Neuronal stem cell (in vitro differentiated cells): ENCODE results near the gene NKD2.

Source experiments
- DNase-seq: peaks from one replicate; pipeline ENCODE4 v3.0.0-alpha.2; 2013; ENCODE audit warnings: low spot score
- H2AFZ ChIP-seq: one replicate; pipeline ENCODE4 v1.6.1; 2013; ENCODE audit warnings: mild to moderate bottlenecking, low read length, inconsistent platforms
- H2AK5ac ChIP-seq: 2 replicates; pipeline ENCODE4 v1.6.1; 2013; ENCODE audit warnings: low read depth, mild to moderate bottlenecking, inconsistent platforms, low read length, moderate library complexity, mixed read lengths
- H2BK120ac ChIP-seq: 2 replicates; pipeline ENCODE4 v1.6.1; 2013; ENCODE audit warnings: low read depth, mild to moderate bottlenecking, inconsistent platforms, low read length, moderate library complexity, mixed read lengths
- H2BK12ac ChIP-seq: one replicate; pipeline ENCODE4 v1.6.1; 2013; ENCODE audit warnings: low read length, inconsistent platforms
- H2BK15ac ChIP-seq: 2 replicates; pipeline ENCODE4 v1.6.1; 2013; ENCODE audit warnings: mild to moderate bottlenecking, low read length, inconsistent platforms, mixed read lengths
- H2BK5ac ChIP-seq: one replicate; pipeline ENCODE4 v1.6.1; 2013; ENCODE audit warnings: inconsistent platforms, mild to moderate bottlenecking, low read length, moderate library complexity
- H3K14ac ChIP-seq: one replicate; pipeline ENCODE4 v1.6.1; 2013; ENCODE audit warnings: low read length, inconsistent platforms
- H3K18ac ChIP-seq: 2 replicates; pipeline ENCODE4 v1.6.1; 2013; ENCODE audit warnings: low read length, inconsistent platforms
- H3K23ac ChIP-seq: 2 replicates; pipeline ENCODE4 v1.6.1; 2013; ENCODE audit warnings: low read depth, mild to moderate bottlenecking, mixed read lengths, low read length, inconsistent platforms; ENCODE audit not compliant: poor library complexity
- H3K27ac ChIP-seq: replicated peaks from 3 replicates; pipeline ENCODE4 v1.5.1; 2013; ENCODE audit warnings: low read length, inconsistent platforms
- H3K27me3 ChIP-seq, 3 experiments: 2 replicates each; pipeline ENCODE4 v1.6.1; 2013; ENCODE audit warnings: low read length in 3 of 3, mild to moderate bottlenecking in 2 of 3, inconsistent platforms in 1 of 3, low read depth in 1 of 3, mixed read lengths in 1 of 3, moderate library complexity in 1 of 3; ENCODE audit not compliant: control insufficient read depth in 3 of 3, insufficient read depth in 3 of 3
- H3K36me3 ChIP-seq, 2 donors: replicated peaks in 1 of 2; 2 replicates each; pipeline ENCODE4 v1.6.1; 2013; ENCODE audit warnings: low read length in 2 of 2; ENCODE audit not compliant: control insufficient read depth in 2 of 2, insufficient read depth in 2 of 2
- H3K4ac ChIP-seq: 2 replicates; pipeline ENCODE4 v1.6.1; 2013; ENCODE audit warnings: inconsistent platforms, mild to moderate bottlenecking, low read length, moderate library complexity
- H3K4me1 ChIP-seq, 2 donors: 1 replicate in 1 of 2; 2 replicates in 1 of 2; pipeline ENCODE4 v1.6.1; 2013; ENCODE audit warnings: low read length in 2 of 2, low read depth in 1 of 2; ENCODE audit not compliant: control insufficient read depth in 2 of 2, insufficient read depth in 1 of 2
- H3K4me2 ChIP-seq: one replicate; pipeline ENCODE4 v1.6.1; 2013; ENCODE audit warnings: mild to moderate bottlenecking, low read length, inconsistent platforms; ENCODE audit not compliant: insufficient read depth, poor library complexity, severe bottlenecking
- H3K4me3 ChIP-seq, 2 donors: 2 replicates each; pipeline ENCODE4 v1.5.1; 2013; ENCODE audit warnings: low read length in 2 of 2, mild to moderate bottlenecking in 2 of 2, inconsistent platforms in 1 of 2, moderate library complexity in 1 of 2
- H3K79me1 ChIP-seq: one replicate; pipeline ENCODE4 v1.6.1; 2013; ENCODE audit warnings: low read depth, mild to moderate bottlenecking, inconsistent platforms, low read length, moderate library complexity
- H3K9ac ChIP-seq: one replicate; pipeline ENCODE4 v1.6.1; 2013; ENCODE audit warnings: mild to moderate bottlenecking, low read depth, low read length, inconsistent platforms; ENCODE audit not compliant: poor library complexity
- H3K9me3 ChIP-seq, 2 donors: replicated peaks in 1 of 2; 2 replicates each; pipeline versions ENCODE3 to v1.6.1; 2013; ENCODE audit warnings: low read length in 2 of 2, mild to moderate bottlenecking in 2 of 2, inconsistent platforms in 1 of 2, low read depth in 1 of 2, mixed read lengths in 1 of 2, moderate library complexity in 1 of 2; ENCODE audit not compliant: control insufficient read depth in 2 of 2, insufficient read depth in 1 of 2
- H4K8ac ChIP-seq: one replicate; pipeline ENCODE4 v1.6.1; 2013; ENCODE audit warnings: low read depth, mild to moderate bottlenecking, inconsistent platforms, low read length, moderate library complexity
- H4K91ac ChIP-seq: one replicate; pipeline ENCODE4 v1.6.1; 2013; ENCODE audit warnings: low read length, low read depth, mild to moderate bottlenecking, inconsistent platforms; ENCODE audit not compliant: poor library complexity
- WGBS, 2 donors: extraction: QIAGEN DNeasy Blood & Tissue Kit; methylation state at CpG; one replicate each; pipeline ENCODE4 v1.1.7; 2013; ENCODE audit warnings: missing lambda C conversion rate in 2 of 2, mixed read lengths in 1 of 2; ENCODE audit not compliant: insufficient read length in 2 of 2, insufficient replicate concordance in 1 of 2; ENCODE audit errors: extremely low coverage in 2 of 2; 5-methylcytosine and 5-hydroxymethylcytosine counted together

The NKD2 gene

GRCh38 chr5:961002-961710, 47.4 kb upstream of the NKD2 start:
- no peaks in the 10 kb centered on the region for H3K79me1 ChIP-seq
- no CpG with 5 or more reads among the region's 27 CpGs for WGBS, 2 donors
- no peak overlapping the region for H3K27ac ChIP-seq

GRCh38 chr5:961711-962240, 46.8 kb upstream of the NKD2 start:
- Histone ChIP-seq H4K8ac (peak overlapping the region; percentile 25), H2AFZ (no peak overlapping the region), H4K91ac (no peak overlapping the region), H3K9ac (no peak overlapping the region), H3K36me3 (no peaks in the 10 kb centered on the region), H2BK120ac (peak overlapping the region; percentile 43), H2BK5ac (no peak overlapping the region), H3K27me3 (no peaks in the 10 kb centered on the region), H3K4me2 (no peak overlapping the region), H3K79me1 (no peaks in the 10 kb centered on the region), H2AK5ac (peak overlapping the region; percentile 64), H3K9me3 (no peaks in the 10 kb centered on the region), H3K23ac (peak overlapping the region; percentile 82), H3K4ac (no peak overlapping the region), H3K4me1 (peaks cover 4 to 15% of the 10 kb centered on the region in 2 donors), H3K18ac (peak overlapping the region; percentile 18), H3K4me3 (no peak overlapping the region), H3K14ac (peak overlapping the region; percentile 99), H3K27ac (no peak overlapping the region), H2BK12ac (no peak overlapping the region), H2BK15ac (peak overlapping the region; percentile 90)
- DNase-seq = no peak
- WGBS, 2 donors = no CpG with 5 or more reads among the region's 24 CpGs

More at GRCh38 chr5:961002-961710, 47.4 kb upstream of the NKD2 start:
- H3K4me3 ChIP-seq = no peak overlapping the region
- no peak overlapping the region for H2AFZ ChIP-seq
- H2AK5ac ChIP-seq = peak overlapping the region; percentile 64
- H3K23ac ChIP-seq = peak overlapping the region; percentile 82
- H4K91ac ChIP-seq = no peak overlapping the region
- no peak overlapping the region for H4K8ac ChIP-seq
- peak overlapping the region; percentile 60 for H3K14ac ChIP-seq
- H3K18ac ChIP-seq = peak overlapping the region; percentile 55
- no peak overlapping the region for H3K4me2 ChIP-seq
- H2BK5ac ChIP-seq = peak overlapping the region; percentile 59
- H2BK12ac ChIP-seq = peak overlapping the region; percentile 63
- H3K4me1 ChIP-seq = peaks cover 9 to 19% of the 10 kb centered on the region in 2 donors
- H3K4ac ChIP-seq = peak overlapping the region; percentile 87
- H3K27me3 ChIP-seq = no peaks in the 10 kb centered on the region
- H2BK15ac ChIP-seq = peak overlapping the region; percentile 90
- H3K36me3 ChIP-seq = no peaks in the 10 kb centered on the region
- H3K9me3 ChIP-seq = no peaks in the 10 kb centered on the region
- DNase-seq = no peak
- peak overlapping the region; percentile 47 for H2BK120ac ChIP-seq
- no peak overlapping the region for H3K9ac ChIP-seq

- no peak overlapping the region for H3K27ac ChIP-seq
- no peak overlapping the region for H3K14ac ChIP-seq
- H3K23ac ChIP-seq = no peak overlapping the region
- no peak overlapping the region for H3K4ac ChIP-seq
- no peak overlapping the region for H2BK12ac ChIP-seq
- no peaks in the 10 kb centered on the region for H3K36me3 ChIP-seq
- no peak overlapping the region for H3K4me3 ChIP-seq
- WGBS, 2 donors = no CpG with 5 or more reads among the region's 15 CpGs
- H2AK5ac ChIP-seq = no peak overlapping the region
- H2BK5ac ChIP-seq = no peak overlapping the region
- no peak overlapping the region for H2AFZ ChIP-seq
- peaks cover 2 to 9% of the 10 kb centered on the region in 2 donors for H3K4me1 ChIP-seq
- no peaks in the 10 kb centered on the region for H3K27me3 ChIP-seq
- no peak overlapping the region for H3K9ac ChIP-seq
- H3K9me3 ChIP-seq = peaks cover 0 to 6% of the 10 kb centered on the region in 2 donors
- H2BK15ac ChIP-seq = peak overlapping the region; percentile 70
- no peak for DNase-seq
- H4K8ac ChIP-seq = no peak overlapping the region
- no peak overlapping the region for H3K4me2 ChIP-seq
- no peaks in the 10 kb centered on the region for H3K79me1 ChIP-seq
- no peak overlapping the region for H3K18ac ChIP-seq
- H4K91ac ChIP-seq = no peak overlapping the region
- no peak overlapping the region for H2BK120ac ChIP-seq
These were observed 46.2 kb upstream of the NKD2 start for GRCh38 chr5:962386-962785.

- peaks cover 0 to 6% of the 10 kb centered on the region in 2 donors for H3K9me3 ChIP-seq
- no peak overlapping the region for H2BK12ac ChIP-seq
- H3K4me1 ChIP-seq = peaks cover 0 to 5% of the 10 kb centered on the region in 2 donors
- H3K18ac ChIP-seq = no peak overlapping the region
- WGBS, 2 donors = no CpG with 5 or more reads among the region's 12 CpGs
- no peaks in the 10 kb centered on the region for H3K36me3 ChIP-seq
- no peak overlapping the region for H3K4ac ChIP-seq
- H2BK120ac ChIP-seq = no peak overlapping the region
- H4K91ac ChIP-seq = no peak overlapping the region
- H3K9ac ChIP-seq = no peak overlapping the region
- DNase-seq = no peak
- no peaks in the 10 kb centered on the region for H3K79me1 ChIP-seq
- H3K14ac ChIP-seq = no peak overlapping the region
- H2BK15ac ChIP-seq = no peak overlapping the region
- H3K4me2 ChIP-seq = no peak overlapping the region
- no peak overlapping the region for H3K4me3 ChIP-seq
- no peak overlapping the region for H2AK5ac ChIP-seq
- H3K23ac ChIP-seq = no peak overlapping the region
- H3K27me3 ChIP-seq = no peaks in the 10 kb centered on the region
- H2AFZ ChIP-seq = no peak overlapping the region
- no peak overlapping the region for H4K8ac ChIP-seq
- H2BK5ac ChIP-seq = no peak overlapping the region
- H3K27ac ChIP-seq = no peak overlapping the region
These were observed 45.8 kb upstream of the NKD2 start for GRCh38 chr5:962801-963200.
